Skeletal muscle satellite cell (primary cell): ENCODE data around the gene COMMD9.

Experiments used
- H3K27me3 ChIP-seq: 2 replicates; pipeline ENCODE4 v1.7.0; 2013; ENCODE audit warnings: low read length; ENCODE audit not compliant: control insufficient read depth, insufficient read depth
- H3K36me3 ChIP-seq: 2 replicates; pipeline ENCODE4 v1.7.0; 2013; ENCODE audit warnings: mild to moderate bottlenecking, control low read depth, low read length; ENCODE audit not compliant: insufficient read depth
- H3K4me1 ChIP-seq: 2 replicates; pipeline ENCODE4 v1.7.0; 2013; ENCODE audit warnings: low read length; ENCODE audit not compliant: control insufficient read depth, insufficient read depth
- H3K4me2 ChIP-seq: 2 replicates; pipeline ENCODE4 v1.7.0; 2013; ENCODE audit warnings: mild to moderate bottlenecking, low read length
- H3K4me3 ChIP-seq: 2 replicates; pipeline ENCODE4 v1.7.0; 2013; ENCODE audit warnings: low read length
- H3K9ac ChIP-seq: 2 replicates; pipeline ENCODE4 v1.7.0; 2013; ENCODE audit warnings: mild to moderate bottlenecking, low read depth, low read length, moderate library complexity
- H3K9me3 ChIP-seq: replicated peaks from 2 replicates; pipeline ENCODE4 v1.7.0; 2013; ENCODE audit warnings: mild to moderate bottlenecking, control low read depth, low read length

Gene COMMD9

DNA sequence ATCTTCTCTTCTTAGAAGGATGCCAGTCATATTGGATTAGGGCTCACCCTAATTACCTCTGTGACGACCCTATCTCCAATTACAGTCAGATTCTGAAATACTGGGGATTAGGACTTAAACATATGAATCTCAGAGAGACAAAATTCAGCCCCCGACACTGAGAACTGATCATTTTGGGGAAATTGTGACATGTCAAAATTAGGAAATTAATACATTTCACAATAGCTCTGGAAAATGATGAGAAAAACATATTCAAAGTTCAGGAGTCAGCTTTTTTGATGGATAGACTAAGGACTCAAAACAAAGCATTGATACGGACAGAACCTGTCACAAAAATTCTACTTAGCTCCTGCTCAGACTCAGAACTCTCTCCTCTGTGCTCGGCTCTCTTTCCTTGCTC lies 40.8 kb downstream of the COMMD9 start:
- H3K9ac ChIP-seq, result no peak overlapping the region
- H3K4me3 ChIP-seq, result no peak overlapping the region
- H3K4me2 ChIP-seq, result no peak overlapping the region
- H3K9me3 ChIP-seq, result no peaks in the 10 kb centered on the region
- H3K36me3 ChIP-seq, result no peaks in the 10 kb centered on the region
- no peaks in the 10 kb centered on the region for H3K27me3 ChIP-seq
- H3K4me1 ChIP-seq, result peaks cover 21% of the 10 kb centered on the region

DNA sequence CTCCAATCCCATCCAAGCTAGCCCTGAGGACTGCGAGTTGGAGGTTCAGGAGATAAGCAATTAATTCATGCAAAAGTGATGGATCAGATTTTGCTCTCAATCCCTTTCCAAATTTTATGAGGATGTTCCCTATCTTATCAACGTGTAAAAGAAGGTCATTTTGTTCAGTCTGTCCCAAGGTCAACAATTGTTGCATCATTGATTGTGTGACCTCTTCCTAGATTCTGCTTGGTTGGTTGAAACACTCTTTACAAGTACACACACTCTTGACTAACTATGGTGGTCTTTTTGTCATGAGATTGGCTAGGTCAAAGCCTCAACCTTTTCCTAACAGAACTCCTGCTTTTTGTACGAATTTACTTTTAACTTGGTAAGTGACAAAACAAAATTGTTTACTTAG lies 41.7 kb downstream of the COMMD9 start:
- no peak overlapping the region for H3K4me3 ChIP-seq
- no peaks in the 10 kb centered on the region for H3K27me3 ChIP-seq
- no peak overlapping the region for H3K9ac ChIP-seq
- no peaks in the 10 kb centered on the region for H3K36me3 ChIP-seq
- no peak overlapping the region for H3K4me2 ChIP-seq
- no peaks in the 10 kb centered on the region for H3K9me3 ChIP-seq
- peaks cover 13% of the 10 kb centered on the region for H3K4me1 ChIP-seq

DNA sequence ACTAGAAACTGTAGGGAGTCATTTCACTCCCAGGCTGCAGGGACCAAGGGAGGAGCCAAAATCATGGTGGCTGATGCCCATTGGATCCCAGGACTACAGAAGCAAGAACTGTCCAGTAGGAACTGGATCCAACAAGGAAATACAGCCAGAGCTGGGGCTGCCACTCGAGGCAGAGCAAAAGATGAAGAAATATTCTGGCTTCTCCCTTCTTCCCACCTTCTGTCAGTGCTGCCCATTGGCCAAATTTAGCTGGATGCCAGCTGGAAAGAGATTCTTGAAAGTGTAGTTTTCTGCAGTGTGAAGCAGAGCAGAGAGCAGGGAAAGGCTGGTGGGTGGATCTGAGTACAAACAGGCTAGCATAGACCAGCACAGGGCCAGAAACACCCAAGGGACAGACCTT lies 45.6 kb downstream of the COMMD9 start:
- no peaks in the 10 kb centered on the region for H3K9me3 ChIP-seq
- no peak overlapping the region for H3K4me2 ChIP-seq
- H3K4me1 ChIP-seq, result peaks cover under 1% of the 10 kb centered on the region
- no peak overlapping the region for H3K4me3 ChIP-seq
- no peaks in the 10 kb centered on the region for H3K27me3 ChIP-seq
- no peaks in the 10 kb centered on the region for H3K36me3 ChIP-seq
- H3K9ac ChIP-seq, result no peak overlapping the region

DNA sequence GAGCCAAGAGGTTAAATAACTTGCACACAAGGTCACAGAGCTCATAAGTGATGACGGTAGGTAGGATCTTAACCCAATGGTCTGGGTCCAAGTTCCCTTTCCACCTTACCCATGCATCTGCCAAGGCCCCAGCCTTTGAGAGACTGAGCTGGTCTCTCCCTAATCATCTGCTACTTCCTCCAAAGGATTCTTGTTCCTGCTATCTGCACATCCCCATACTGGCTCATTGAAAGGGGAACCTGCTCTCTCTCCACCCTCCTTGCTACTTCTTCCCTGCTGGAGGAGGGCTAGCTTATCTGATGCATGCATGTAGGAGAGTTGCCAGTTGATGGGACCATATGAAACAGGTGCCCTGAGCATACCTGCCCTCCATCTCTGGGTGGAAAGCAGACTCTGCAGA lies 47.7 kb downstream of the COMMD9 start:
- Histone ChIP-seq H3K36me3 (no peaks in the 10 kb centered on the region), H3K9me3 (no peaks in the 10 kb centered on the region), H3K27me3 (no peaks in the 10 kb centered on the region), H3K4me1 (no peaks in the 10 kb centered on the region), H3K9ac (no peak overlapping the region), H3K4me3 (no peak overlapping the region), H3K4me2 (no peak overlapping the region)

DNA sequence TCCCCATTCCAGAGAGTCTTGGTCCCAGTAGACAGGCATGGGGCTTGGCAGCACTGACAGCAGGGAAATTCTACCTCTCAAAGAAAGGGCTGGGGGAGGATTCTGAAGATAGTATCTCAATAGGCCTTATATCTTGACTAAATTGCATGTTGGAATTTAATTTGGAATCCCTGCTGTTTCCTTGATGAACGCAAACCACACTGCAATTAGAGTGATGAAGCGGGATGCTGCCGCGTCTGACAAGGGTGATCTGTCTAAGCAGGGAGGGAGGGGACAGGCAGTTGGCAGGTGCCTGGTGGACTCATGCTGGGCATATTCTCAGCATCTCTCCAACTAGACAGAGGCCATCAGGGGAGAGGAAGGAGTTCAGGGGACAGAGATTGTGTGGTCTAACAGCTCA lies 48.4 kb downstream of the COMMD9 start:
- H3K4me2 ChIP-seq, result no peak overlapping the region
- H3K9ac ChIP-seq, result no peak overlapping the region
- H3K4me1 ChIP-seq, result peaks cover 1% of the 10 kb centered on the region
- H3K9me3 ChIP-seq, result no peaks in the 10 kb centered on the region
- H3K36me3 ChIP-seq, result no peaks in the 10 kb centered on the region
- H3K27me3 ChIP-seq, result no peaks in the 10 kb centered on the region
- H3K4me3 ChIP-seq, result no peak overlapping the region

DNA sequence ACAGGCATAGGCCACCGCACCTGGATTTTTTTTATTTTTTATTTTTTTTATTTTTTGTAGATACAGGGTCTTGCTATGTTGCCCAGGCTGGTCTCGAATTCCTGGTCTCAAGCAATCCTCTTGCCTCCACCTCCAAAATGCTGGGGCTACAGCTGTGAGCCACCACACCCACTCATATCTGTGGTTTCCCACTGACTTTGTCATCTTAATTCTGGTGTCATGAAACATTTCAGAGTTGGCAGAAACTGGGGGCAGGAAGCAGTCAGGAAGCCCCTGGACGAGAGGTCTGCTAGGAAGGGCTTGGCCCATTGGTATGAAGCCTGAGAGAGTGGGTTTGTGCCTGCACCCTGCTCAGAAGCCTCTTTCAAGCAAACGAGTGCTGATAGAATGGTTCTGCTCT lies 49.1 kb downstream of the COMMD9 start:
- Histone ChIP-seq H3K4me1 (peaks cover 3% of the 10 kb centered on the region), H3K9me3 (no peaks in the 10 kb centered on the region), H3K27me3 (no peaks in the 10 kb centered on the region), H3K36me3 (no peaks in the 10 kb centered on the region), H3K9ac (no peak overlapping the region), H3K4me3 (no peak overlapping the region), H3K4me2 (no peak overlapping the region)

DNA sequence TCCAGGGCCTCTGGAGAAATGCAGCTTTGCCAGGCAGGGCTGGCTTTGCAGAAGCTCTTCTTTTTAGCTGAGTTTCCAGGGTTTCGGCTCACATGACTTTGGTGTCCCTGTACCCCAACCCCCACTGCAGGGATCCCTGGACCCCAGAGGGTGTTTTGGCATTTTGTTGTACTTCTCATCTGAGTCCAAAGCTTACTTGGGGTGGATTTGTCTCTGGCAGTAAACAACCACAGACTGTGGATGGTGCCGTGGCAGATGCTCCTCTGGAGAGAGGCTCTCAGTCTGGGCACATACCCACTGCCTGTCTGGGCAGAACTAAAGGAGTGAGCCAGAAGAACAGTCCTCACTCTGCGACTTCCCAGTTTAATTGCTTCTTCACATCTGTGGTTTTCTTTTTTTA lies 49.6 kb downstream of the COMMD9 start:
- H3K9me3 ChIP-seq, result no peaks in the 10 kb centered on the region
- H3K27me3 ChIP-seq, result no peaks in the 10 kb centered on the region
- peaks cover 3% of the 10 kb centered on the region for H3K4me1 ChIP-seq
- no peak overlapping the region for H3K4me3 ChIP-seq
- H3K9ac ChIP-seq, result no peak overlapping the region
- H3K4me2 ChIP-seq, result no peak overlapping the region
- H3K36me3 ChIP-seq, result no peaks in the 10 kb centered on the region

DNA sequence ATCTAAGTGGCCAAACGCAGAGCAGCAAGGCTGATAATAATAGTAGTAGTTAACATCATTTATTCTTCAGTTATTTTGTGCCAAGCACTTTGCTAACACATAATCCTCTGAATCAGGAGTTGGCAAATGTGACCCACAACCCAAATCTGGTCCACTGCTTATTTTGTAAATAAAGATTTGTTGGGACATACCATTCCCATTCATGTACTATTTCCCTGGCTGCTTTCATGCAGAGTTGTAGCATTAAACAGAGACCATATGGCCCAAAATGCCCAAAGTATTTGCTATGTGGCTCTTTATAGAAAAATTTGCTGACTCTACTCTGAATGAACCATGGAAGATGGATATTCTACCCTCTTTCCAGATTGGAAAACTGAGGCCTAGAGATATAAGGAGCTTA lies 50.3 kb downstream of the COMMD9 start:
- Histone ChIP-seq H3K4me2 (no peak overlapping the region), H3K36me3 (no peaks in the 10 kb centered on the region), H3K4me3 (no peak overlapping the region), H3K4me1 (peaks cover 3% of the 10 kb centered on the region), H3K9ac (no peak overlapping the region), H3K9me3 (no peaks in the 10 kb centered on the region), H3K27me3 (no peaks in the 10 kb centered on the region)

DNA sequence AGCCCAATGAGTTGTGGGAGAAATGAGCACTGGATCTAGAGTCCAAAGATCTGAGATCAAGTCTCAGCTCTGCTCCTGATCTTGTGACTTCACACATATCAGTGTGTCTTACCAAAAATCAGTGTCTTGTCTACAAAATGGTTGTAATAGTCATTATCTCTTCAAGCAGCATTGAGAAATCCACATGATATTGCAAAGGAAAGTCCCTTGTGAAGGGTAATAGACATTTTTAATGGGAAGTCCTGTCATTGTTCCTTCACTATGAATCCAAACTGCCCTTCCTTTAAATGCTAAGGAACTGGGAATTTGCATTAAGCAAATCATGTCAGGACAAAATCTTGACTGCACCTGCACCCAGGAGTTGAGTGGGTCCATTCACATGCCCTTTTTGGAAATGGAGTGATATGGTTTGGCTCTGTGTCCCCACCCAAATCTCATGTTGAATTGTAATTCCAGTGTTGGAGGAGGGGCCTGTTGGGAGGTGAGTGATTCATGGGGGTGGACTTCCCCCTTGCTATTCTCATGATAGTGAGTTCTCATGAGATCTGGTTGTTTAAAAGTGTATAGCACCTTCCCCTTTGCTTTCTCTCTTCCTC lies 51.1 kb downstream of the COMMD9 start:
- no peak overlapping the region for H3K9ac ChIP-seq
- no peak overlapping the region for H3K4me2 ChIP-seq
- no peaks in the 10 kb centered on the region for H3K9me3 ChIP-seq
- H3K4me3 ChIP-seq, result no peak overlapping the region
- H3K36me3 ChIP-seq, result no peaks in the 10 kb centered on the region
- H3K4me1 ChIP-seq, result peaks cover 5% of the 10 kb centered on the region
- no peaks in the 10 kb centered on the region for H3K27me3 ChIP-seq

DNA sequence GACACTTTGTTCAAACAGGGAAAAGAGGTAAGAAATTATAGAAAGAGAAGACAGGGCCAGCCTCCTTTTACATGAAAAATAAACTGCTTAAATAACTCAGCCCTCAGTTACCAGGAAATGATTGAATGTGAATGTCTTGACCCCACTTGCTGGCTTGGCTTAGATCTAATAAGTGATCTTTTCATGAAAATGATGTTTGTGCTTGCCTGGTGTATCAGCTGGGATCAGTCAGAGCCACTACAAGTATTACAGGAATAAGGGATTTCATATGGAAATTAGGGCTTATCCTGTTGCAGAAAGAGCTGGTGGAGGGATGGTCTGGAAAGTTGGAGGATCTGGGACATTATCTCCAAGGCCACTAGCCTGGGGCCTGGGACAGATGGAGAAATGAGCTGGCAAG lies 51.8 kb downstream of the COMMD9 start:
- Histone ChIP-seq H3K36me3 (no peaks in the 10 kb centered on the region), H3K9ac (no peak overlapping the region), H3K4me1 (peaks cover 5% of the 10 kb centered on the region), H3K4me2 (no peak overlapping the region), H3K27me3 (no peaks in the 10 kb centered on the region), H3K4me3 (no peak overlapping the region), H3K9me3 (no peaks in the 10 kb centered on the region)

DNA sequence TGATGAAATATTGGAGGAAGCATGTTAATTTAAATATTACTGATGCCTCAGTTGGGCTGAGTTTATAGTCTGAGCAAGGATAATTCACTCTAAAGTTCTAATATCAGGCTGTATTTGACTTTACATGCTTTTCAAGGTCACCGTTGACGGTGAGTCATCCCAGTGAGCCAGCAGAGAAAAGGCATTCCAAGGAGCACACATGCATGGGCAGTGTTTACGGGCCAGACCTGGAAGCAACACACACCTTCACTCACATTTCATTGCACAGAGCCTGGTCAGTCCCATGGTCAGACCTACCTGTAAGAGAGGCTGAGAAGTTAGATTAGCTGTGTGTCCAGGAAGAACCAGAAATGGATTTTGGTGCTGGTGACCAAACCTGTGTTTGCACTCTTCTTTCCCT lies 53.5 kb downstream of the COMMD9 start:
- H3K36me3 ChIP-seq, result no peaks in the 10 kb centered on the region
- H3K4me1 ChIP-seq, result peaks cover 16% of the 10 kb centered on the region
- no peak overlapping the region for H3K9ac ChIP-seq
- no peaks in the 10 kb centered on the region for H3K9me3 ChIP-seq
- no peak overlapping the region for H3K4me3 ChIP-seq
- H3K27me3 ChIP-seq, result no peaks in the 10 kb centered on the region
- no peak overlapping the region for H3K4me2 ChIP-seq

DNA sequence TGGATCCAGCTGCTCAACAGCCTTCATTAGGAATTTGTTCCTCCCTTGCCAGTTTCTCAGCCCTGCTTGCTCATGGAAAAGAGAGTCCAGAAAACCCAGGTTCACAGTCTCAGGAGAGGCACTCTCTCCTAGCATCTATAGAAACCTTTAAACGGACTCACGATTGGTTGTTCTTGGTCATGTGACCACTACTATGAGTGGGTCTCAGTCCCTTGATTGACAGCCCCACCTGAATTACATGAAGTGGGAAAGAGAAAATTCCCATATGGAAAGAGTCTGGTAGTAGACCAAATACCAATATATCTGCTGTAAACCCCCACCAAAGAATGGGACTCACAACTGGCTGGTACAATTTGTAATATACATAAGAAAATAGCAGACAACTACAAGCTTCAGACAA lies 54.4 kb downstream of the COMMD9 start:
- Histone ChIP-seq H3K4me3 (no peak overlapping the region), H3K36me3 (no peaks in the 10 kb centered on the region), H3K9ac (no peak overlapping the region), H3K27me3 (no peaks in the 10 kb centered on the region), H3K4me1 (peaks cover 17% of the 10 kb centered on the region), H3K9me3 (no peaks in the 10 kb centered on the region), H3K4me2 (no peak overlapping the region)
